SK-N-DZ (cell line): Measurements from ENCODE around the gene CMIP.
A peak's percentile ranks its signal among the peaks of the same experiment; 100 is the strongest.
"Not testable (repeated sequence)": the region's sequence is repeated elsewhere in the genome, so short reads cannot be mapped to it uniquely, and the experiment has no call there.

Experiments
- DNase-seq: peaks from one replicate; pipeline ENCODE4 v3.0.0-alpha.2; 2015; ENCODE audit warnings: low spot score

Gene CMIP

GRCh38 chr16:81516478-81517149, 72.0 kb downstream of the CMIP start:
- no peak for DNase-seq

GRCh38 chr16:81517150-81517499, 72.5 kb downstream of the CMIP start:
- no peak for DNase-seq

GRCh38 chr16:81517629-81518438, 73.2 kb downstream of the CMIP start:
- no peak for DNase-seq

GRCh38 chr16:81518439-81518757, 73.8 kb downstream of the CMIP start:
- DNase-seq: no peak

GRCh38 chr16:81519301-81520150, 74.9 kb downstream of the CMIP start:
- DNase-seq: no peak

- no peak for DNase-seq
Observed at GRCh38 chr16:81520151-81520470, 75.5 kb downstream of the CMIP start.

GRCh38 chr16:81520560-81521135, 76.0 kb downstream of the CMIP start:
- no peak for DNase-seq

- peak; percentile 81 for DNase-seq
Observed at GRCh38 chr16:81521141-81521626, 76.6 kb downstream of the CMIP start.

- DNase-seq: no peak
Observed at GRCh38 chr16:81522108-81522701, 77.6 kb downstream of the CMIP start.

- not testable (repeated sequence) for DNase-seq
Observed at GRCh38 chr16:81522851-81523250, 78.2 kb downstream of the CMIP start.

- no peak for DNase-seq
Observed at GRCh38 chr16:81523387-81524115, 78.9 kb downstream of the CMIP start.

GRCh38 chr16:81524382-81524781, 79.8 kb downstream of the CMIP start:
- DNase-seq: no peak

- DNase-seq: not testable (repeated sequence)
Observed at GRCh38 chr16:81524885-81525284, 80.3 kb downstream of the CMIP start.

- DNase-seq: no peak
Observed at GRCh38 chr16:81526199-81526598, 81.6 kb downstream of the CMIP start.

GRCh38 chr16:81526935-81527334, 82.3 kb downstream of the CMIP start:
- no peak for DNase-seq

- DNase-seq: no peak
Observed at GRCh38 chr16:81527477-81528178, 83.0 kb downstream of the CMIP start.

GRCh38 chr16:81528256-81528655, 83.6 kb downstream of the CMIP start:
- no peak for DNase-seq

GRCh38 chr16:81530296-81530721, 85.7 kb downstream of the CMIP start:
- DNase-seq: no peak

- no peak for DNase-seq
Observed at GRCh38 chr16:81530814-81531213, 86.2 kb downstream of the CMIP start.

- no peak for DNase-seq
Observed at GRCh38 chr16:81531419-81531821, 86.8 kb downstream of the CMIP start.
